SK-N-SH treated with all-trans-retinoic acid at 6 μM for 48 hours (cell line): ENCODE data around the gene BAG1.

Experiments used
- ATAC-seq: fragments of 200-7000 bp; cut with Tn5 transposase; 3 replicates; pipeline ENCODE4 v1.9.1; 2020; ENCODE audit warnings: mild to moderate bottlenecking, moderate library complexity
- ARNTL ChIP-seq: fragments of 450-650 bp; formaldehyde crosslinking; IDR thresholded peaks from 2 replicates; pipeline ENCODE4 v1.5.0; 2020; ENCODE audit warnings: low read depth, mild to moderate bottlenecking, moderate library complexity, borderline replicate concordance
- BACH2 ChIP-seq: fragments of 250-450 bp; sonication (Bioruptor Pico); IDR thresholded peaks from 2 replicates; pipeline ENCODE4 v1.9.0; 2021; ENCODE audit warnings: mild to moderate bottlenecking, borderline replicate concordance
- CREB5 ChIP-seq: fragments of 250-450 bp; sonication (Bioruptor Pico); IDR thresholded peaks from 2 replicates; pipeline ENCODE4 v1.5.1; 2020; ENCODE audit warnings: low read depth, mild to moderate bottlenecking, moderate library complexity
- CSDC2 ChIP-seq: fragments of 250-450 bp; sonication (Bioruptor Pico); IDR thresholded peaks from 2 replicates; pipeline ENCODE4 v1.5.0; 2020; ENCODE audit warnings: mild to moderate bottlenecking, moderate library complexity
- ESRRG ChIP-seq: fragments of 250-450 bp; sonication (Bioruptor Pico); IDR thresholded peaks from 2 replicates; pipeline ENCODE4 v1.6.1; 2021; ENCODE audit warnings: mild to moderate bottlenecking
- ISL1 ChIP-seq: fragments of 250-450 bp; sonication (Bioruptor Pico); IDR thresholded peaks from 2 replicates; pipeline ENCODE4 v2.1.2; 2022; ENCODE audit warnings: mild to moderate bottlenecking, moderate library complexity
- OSR1 ChIP-seq: fragments of 250-450 bp; sonication (Bioruptor Pico); IDR thresholded peaks from 2 replicates; pipeline ENCODE4 v1.8.0; 2022; ENCODE audit warnings: moderate library complexity, mild to moderate bottlenecking, inconsistent platforms
- PPARA ChIP-seq: fragments of 250-450 bp; sonication (Bioruptor Pico); IDR thresholded peaks from 2 replicates; pipeline ENCODE4 v1.5.0; 2020; ENCODE audit warnings: mild to moderate bottlenecking, borderline replicate concordance
- RARB ChIP-seq: fragments of 250-450 bp; sonication (Bioruptor Pico); IDR thresholded peaks from 2 replicates; pipeline ENCODE4 v1.8.0; 2021; ENCODE audit warnings: mild to moderate bottlenecking, moderate library complexity
- SNAI2 ChIP-seq: fragments of 250-450 bp; sonication (Bioruptor Pico); IDR thresholded peaks from 2 replicates; pipeline ENCODE4 v1.5.0; 2020; ENCODE audit warnings: mild to moderate bottlenecking, moderate library complexity
- TOX ChIP-seq: fragments of 250-450 bp; sonication (Bioruptor Pico); IDR thresholded peaks from 2 replicates; pipeline ENCODE4 v1.8.0; 2021; ENCODE audit warnings: mild to moderate bottlenecking, moderate library complexity, borderline replicate concordance
- ZC3H10 ChIP-seq: fragments of 250-450 bp; sonication (Bioruptor Pico); IDR thresholded peaks from 2 replicates; pipeline ENCODE4 v1.5.1; 2021; ENCODE audit warnings: mild to moderate bottlenecking, moderate library complexity
- ZFP3 ChIP-seq: fragments of 250-450 bp; sonication (Bioruptor Pico); IDR thresholded peaks from 2 replicates; pipeline ENCODE4 v1.5.0; 2020; ENCODE audit warnings: mild to moderate bottlenecking, moderate library complexity
- ZFP30 ChIP-seq: fragments of 450-650 bp; formaldehyde crosslinking; IDR thresholded peaks from 2 replicates; pipeline ENCODE4 v1.5.0; 2022; ENCODE audit warnings: mild to moderate bottlenecking, moderate library complexity
- ZNF70 ChIP-seq: fragments of 450-650 bp; formaldehyde crosslinking; IDR thresholded peaks from 2 replicates; pipeline ENCODE4 v1.5.0; 2020; ENCODE audit warnings: mild to moderate bottlenecking, moderate library complexity
- ZNF8 ChIP-seq: fragments of 450-650 bp; formaldehyde crosslinking; IDR thresholded peaks from 2 replicates; pipeline ENCODE4 v1.5.0; 2020; ENCODE audit warnings: mild to moderate bottlenecking, moderate library complexity
- TF ChIP-seq, protein P1 (sequence below): fragments of 250-450 bp; sonication (Bioruptor Pico); IDR thresholded peaks from 2 replicates; pipeline ENCODE4 v1.8.0; 2020; ENCODE audit warnings: mild to moderate bottlenecking, moderate library complexity, borderline replicate concordance
- TF ChIP-seq, protein P2 (sequence below): fragments of 250-450 bp; sonication (Bioruptor Pico); IDR thresholded peaks from 2 replicates; pipeline ENCODE4 v1.8.0; 2021; ENCODE audit warnings: low read depth, mild to moderate bottlenecking, moderate library complexity, borderline replicate concordance
- TF ChIP-seq, protein P3 (sequence below): fragments of 250-450 bp; sonication (Bioruptor Pico); IDR thresholded peaks from 2 replicates; pipeline ENCODE4 v1.5.0; 2020; ENCODE audit warnings: mild to moderate bottlenecking, moderate library complexity

Gene BAG1

GRCh38 chr9:33264003-33264472 lies 470 bp downstream of the BAG1 start (continued):
- TF ChIP-seq CREB5 (CRISPR knock-in tag) (no peak), ARNTL (CRISPR knock-in tag) (no peak), SNAI2 (CRISPR knock-in tag) (no peak), ISL1 (no peak), ZNF70 (CRISPR knock-in tag) (no peak)

GRCh38 chr9:33263131-33264002 lies 1.1 kb downstream of the BAG1 start:
- peak; percentile 41 for ATAC-seq
- TF ChIP-seq, protein P1, sequence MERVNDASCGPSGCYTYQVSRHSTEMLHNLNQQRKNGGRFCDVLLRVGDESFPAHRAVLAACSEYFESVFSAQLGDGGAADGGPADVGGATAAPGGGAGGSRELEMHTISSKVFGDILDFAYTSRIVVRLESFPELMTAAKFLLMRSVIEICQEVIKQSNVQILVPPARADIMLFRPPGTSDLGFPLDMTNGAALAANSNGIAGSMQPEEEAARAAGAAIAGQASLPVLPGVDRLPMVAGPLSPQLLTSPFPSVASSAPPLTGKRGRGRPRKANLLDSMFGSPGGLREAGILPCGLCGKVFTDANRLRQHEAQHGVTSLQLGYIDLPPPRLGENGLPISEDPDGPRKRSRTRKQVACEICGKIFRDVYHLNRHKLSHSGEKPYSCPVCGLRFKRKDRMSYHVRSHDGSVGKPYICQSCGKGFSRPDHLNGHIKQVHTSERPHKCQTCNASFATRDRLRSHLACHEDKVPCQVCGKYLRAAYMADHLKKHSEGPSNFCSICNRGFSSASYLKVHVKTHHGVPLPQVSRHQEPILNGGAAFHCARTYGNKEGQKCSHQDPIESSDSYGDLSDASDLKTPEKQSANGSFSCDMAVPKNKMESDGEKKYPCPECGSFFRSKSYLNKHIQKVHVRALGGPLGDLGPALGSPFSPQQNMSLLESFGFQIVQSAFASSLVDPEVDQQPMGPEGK (CRISPR knock-in tag): no peak
- TF ChIP-seq ZNF8: no peak
- TF ChIP-seq ZC3H10 (CRISPR knock-in tag): no peak
- TF ChIP-seq, protein P2, sequence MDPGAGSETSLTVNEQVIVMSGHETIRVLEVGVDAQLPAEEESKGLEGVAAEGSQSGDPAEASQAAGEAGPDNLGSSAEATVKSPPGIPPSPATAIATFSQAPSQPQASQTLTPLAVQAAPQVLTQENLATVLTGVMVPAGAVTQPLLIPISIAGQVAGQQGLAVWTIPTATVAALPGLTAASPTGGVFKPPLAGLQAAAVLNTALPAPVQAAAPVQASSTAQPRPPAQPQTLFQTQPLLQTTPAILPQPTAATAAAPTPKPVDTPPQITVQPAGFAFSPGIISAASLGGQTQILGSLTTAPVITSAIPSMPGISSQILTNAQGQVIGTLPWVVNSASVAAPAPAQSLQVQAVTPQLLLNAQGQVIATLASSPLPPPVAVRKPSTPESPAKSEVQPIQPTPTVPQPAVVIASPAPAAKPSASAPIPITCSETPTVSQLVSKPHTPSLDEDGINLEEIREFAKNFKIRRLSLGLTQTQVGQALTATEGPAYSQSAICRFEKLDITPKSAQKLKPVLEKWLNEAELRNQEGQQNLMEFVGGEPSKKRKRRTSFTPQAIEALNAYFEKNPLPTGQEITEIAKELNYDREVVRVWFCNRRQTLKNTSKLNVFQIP (CRISPR knock-in tag): no peak
- no peak for TF ChIP-seq SNAI2 (CRISPR knock-in tag)
- no peak for TF ChIP-seq CSDC2
- no peak for TF ChIP-seq OSR1 (CRISPR knock-in tag)
- no peak for TF ChIP-seq ZFP3 (CRISPR knock-in tag)
- no peak for TF ChIP-seq PPARA (CRISPR knock-in tag)
- no peak for TF ChIP-seq ZNF70 (CRISPR knock-in tag)
- TF ChIP-seq TOX: no peak

GRCh38 chr9:33260372-33260771 lies 4.1 kb downstream of the BAG1 start:
- ATAC-seq: no peak
- no peak for TF ChIP-seq RARB (CRISPR knock-in tag)
- TF ChIP-seq ZC3H10 (CRISPR knock-in tag): no peak
- TF ChIP-seq, protein P3, sequence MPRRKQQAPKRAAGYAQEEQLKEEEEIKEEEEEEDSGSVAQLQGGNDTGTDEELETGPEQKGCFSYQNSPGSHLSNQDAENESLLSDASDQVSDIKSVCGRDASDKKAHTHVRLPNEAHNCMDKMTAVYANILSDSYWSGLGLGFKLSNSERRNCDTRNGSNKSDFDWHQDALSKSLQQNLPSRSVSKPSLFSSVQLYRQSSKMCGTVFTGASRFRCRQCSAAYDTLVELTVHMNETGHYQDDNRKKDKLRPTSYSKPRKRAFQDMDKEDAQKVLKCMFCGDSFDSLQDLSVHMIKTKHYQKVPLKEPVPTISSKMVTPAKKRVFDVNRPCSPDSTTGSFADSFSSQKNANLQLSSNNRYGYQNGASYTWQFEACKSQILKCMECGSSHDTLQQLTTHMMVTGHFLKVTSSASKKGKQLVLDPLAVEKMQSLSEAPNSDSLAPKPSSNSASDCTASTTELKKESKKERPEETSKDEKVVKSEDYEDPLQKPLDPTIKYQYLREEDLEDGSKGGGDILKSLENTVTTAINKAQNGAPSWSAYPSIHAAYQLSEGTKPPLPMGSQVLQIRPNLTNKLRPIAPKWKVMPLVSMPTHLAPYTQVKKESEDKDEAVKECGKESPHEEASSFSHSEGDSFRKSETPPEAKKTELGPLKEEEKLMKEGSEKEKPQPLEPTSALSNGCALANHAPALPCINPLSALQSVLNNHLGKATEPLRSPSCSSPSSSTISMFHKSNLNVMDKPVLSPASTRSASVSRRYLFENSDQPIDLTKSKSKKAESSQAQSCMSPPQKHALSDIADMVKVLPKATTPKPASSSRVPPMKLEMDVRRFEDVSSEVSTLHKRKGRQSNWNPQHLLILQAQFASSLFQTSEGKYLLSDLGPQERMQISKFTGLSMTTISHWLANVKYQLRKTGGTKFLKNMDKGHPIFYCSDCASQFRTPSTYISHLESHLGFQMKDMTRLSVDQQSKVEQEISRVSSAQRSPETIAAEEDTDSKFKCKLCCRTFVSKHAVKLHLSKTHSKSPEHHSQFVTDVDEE (CRISPR knock-in tag): no peak
- TF ChIP-seq BACH2 (CRISPR knock-in tag): no peak
- TF ChIP-seq, protein P2 (CRISPR knock-in tag): no peak
- TF ChIP-seq SNAI2 (CRISPR knock-in tag): no peak
- no peak for TF ChIP-seq CSDC2
- TF ChIP-seq, protein P1 (CRISPR knock-in tag): no peak
- TF ChIP-seq CREB5 (CRISPR knock-in tag): no peak
- TF ChIP-seq ESRRG: no peak
- TF ChIP-seq ZFP30 (CRISPR knock-in tag): no peak
- no peak for TF ChIP-seq PPARA (CRISPR knock-in tag)
- no peak for TF ChIP-seq ISL1
- TF ChIP-seq ZNF70 (CRISPR knock-in tag): no peak
- no peak for TF ChIP-seq ZFP3 (CRISPR knock-in tag)
- TF ChIP-seq, all 23 proteins: peak for 0
